ENCODE data around the gene HIF1A. TPM values are rescaled to one million over a fixed set of nuclear protein-coding genes. Genes with fewer than 3 reads are reported as not detected.

HIF1A gene
- total and polyA plus RNA-seq, 4 donors: 15.4 to 79.2 (median 34.8) TPM

DNA sequence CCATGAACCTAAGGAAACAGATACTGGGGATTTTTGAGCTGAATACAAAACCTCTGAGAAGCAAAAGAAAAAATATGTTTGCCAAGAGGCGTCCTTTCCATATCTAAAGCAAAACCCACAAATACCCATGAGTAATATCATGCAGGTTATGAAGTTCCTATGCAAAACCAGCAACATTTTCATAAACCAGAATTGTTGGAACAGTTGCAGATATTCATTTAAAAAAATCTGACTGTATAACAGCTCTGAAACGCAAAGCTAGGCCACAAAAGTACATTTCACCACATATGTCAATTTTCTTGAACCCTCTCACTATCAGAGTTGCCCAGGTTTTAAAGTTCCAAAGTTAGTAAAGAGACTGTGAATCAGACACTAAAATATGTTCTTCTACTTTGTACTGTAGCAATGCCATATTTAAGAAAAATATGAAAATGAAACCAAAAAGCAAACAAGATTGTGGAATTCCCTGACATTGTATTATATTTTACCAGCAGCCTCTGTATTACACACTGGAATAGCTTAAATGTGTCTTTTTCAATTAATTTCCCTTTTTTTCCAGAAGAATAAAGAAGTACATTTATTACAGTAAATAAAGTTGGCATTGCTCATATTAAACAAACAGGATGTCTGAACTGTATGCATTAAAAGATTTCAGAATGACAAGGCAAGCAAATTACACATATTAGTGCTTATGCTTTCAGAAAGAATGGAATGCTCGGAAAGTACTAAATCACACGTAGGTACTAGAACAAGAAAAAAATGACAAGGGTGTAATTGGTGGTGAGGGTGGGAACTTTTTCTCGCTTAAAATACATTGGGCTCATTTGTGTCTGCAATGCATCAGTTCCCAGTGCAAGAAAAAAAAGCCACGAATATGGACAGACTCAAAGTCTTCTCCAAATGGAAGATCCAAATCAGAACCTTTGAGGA is 33.6 kb upstream of the HIF1A start:
- WGBS: 76% methylated on average over 6 of the region's 6 CpGs
- TF ChIP-seq EGR1 (IDR thresholded peaks at IDR 0.05; ENCODE audit: low read depth in 2 of 2) (no peak), FOXA2 (IDR thresholded peaks at IDR 0.05) (no peak), MAX (IDR thresholded peaks at IDR 0.05) (no peak), NR2F2 (IDR thresholded peaks at IDR 0.05) (no peak), RAD21 (IDR thresholded peaks at IDR 0.05) (no peak), JUND (IDR thresholded peaks at IDR 0.05) (no peak), HNF4A (conservative IDR thresholded peaks at IDR 0.05) (no peak)
- TF ChIP-seq, protein P1, sequence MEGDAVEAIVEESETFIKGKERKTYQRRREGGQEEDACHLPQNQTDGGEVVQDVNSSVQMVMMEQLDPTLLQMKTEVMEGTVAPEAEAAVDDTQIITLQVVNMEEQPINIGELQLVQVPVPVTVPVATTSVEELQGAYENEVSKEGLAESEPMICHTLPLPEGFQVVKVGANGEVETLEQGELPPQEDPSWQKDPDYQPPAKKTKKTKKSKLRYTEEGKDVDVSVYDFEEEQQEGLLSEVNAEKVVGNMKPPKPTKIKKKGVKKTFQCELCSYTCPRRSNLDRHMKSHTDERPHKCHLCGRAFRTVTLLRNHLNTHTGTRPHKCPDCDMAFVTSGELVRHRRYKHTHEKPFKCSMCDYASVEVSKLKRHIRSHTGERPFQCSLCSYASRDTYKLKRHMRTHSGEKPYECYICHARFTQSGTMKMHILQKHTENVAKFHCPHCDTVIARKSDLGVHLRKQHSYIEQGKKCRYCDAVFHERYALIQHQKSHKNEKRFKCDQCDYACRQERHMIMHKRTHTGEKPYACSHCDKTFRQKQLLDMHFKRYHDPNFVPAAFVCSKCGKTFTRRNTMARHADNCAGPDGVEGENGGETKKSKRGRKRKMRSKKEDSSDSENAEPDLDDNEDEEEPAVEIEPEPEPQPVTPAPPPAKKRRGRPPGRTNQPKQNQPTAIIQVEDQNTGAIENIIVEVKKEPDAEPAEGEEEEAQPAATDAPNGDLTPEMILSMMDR (IDR thresholded peaks at IDR 0.05; ENCODE audit: low read depth, low read length, missing input control): no peak
- TF ChIP-seq, protein P2, sequence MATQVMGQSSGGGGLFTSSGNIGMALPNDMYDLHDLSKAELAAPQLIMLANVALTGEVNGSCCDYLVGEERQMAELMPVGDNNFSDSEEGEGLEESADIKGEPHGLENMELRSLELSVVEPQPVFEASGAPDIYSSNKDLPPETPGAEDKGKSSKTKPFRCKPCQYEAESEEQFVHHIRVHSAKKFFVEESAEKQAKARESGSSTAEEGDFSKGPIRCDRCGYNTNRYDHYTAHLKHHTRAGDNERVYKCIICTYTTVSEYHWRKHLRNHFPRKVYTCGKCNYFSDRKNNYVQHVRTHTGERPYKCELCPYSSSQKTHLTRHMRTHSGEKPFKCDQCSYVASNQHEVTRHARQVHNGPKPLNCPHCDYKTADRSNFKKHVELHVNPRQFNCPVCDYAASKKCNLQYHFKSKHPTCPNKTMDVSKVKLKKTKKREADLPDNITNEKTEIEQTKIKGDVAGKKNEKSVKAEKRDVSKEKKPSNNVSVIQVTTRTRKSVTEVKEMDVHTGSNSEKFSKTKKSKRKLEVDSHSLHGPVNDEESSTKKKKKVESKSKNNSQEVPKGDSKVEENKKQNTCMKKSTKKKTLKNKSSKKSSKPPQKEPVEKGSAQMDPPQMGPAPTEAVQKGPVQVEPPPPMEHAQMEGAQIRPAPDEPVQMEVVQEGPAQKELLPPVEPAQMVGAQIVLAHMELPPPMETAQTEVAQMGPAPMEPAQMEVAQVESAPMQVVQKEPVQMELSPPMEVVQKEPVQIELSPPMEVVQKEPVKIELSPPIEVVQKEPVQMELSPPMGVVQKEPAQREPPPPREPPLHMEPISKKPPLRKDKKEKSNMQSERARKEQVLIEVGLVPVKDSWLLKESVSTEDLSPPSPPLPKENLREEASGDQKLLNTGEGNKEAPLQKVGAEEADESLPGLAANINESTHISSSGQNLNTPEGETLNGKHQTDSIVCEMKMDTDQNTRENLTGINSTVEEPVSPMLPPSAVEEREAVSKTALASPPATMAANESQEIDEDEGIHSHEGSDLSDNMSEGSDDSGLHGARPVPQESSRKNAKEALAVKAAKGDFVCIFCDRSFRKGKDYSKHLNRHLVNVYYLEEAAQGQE (IDR thresholded peaks at IDR 0.05): no peak
- DNase-seq (ENCODE audit: low spot score): no peak
- Histone ChIP-seq H3K27ac (ENCODE audit: low read depth in 1 of 2, low read length in 2 of 2) (peak overlapping the region in 1 of 2 donors; percentile 45), H3K4me1 (ENCODE audit: control insufficient read depth in 4 of 4, insufficient read depth in 4 of 4, low read length in 3 of 4) (peaks cover 0 to 2% (median 0%) of the 10 kb centered on the region in 4 donors), H3K9ac (ENCODE audit: low read depth in 1 of 2, low read length in 2 of 2) (no peak overlapping the region), H3K36me3 (ENCODE audit: control insufficient read depth in 4 of 4, insufficient read depth in 3 of 4, low read depth in 1 of 4, low read length in 3 of 4) (no peaks in the 10 kb centered on the region), H3K4me3 (ENCODE audit: low read depth in 1 of 3, low read length in 3 of 3) (no peak overlapping the region), H3K27me3 (ENCODE audit: control insufficient read depth in 4 of 4, insufficient read depth in 4 of 4, low read length in 3 of 4) (no peaks in the 10 kb centered on the region), H3K9me3 (ENCODE audit: control insufficient read depth in 4 of 4, low read length in 3 of 4) (no peaks in the 10 kb centered on the region)

GRCh38 chr14:61662437-61663311 is 32.6 kb upstream of the HIF1A start:
- Histone ChIP-seq H3K9ac (ENCODE audit: low read depth in 1 of 2, low read length in 2 of 2) (no peak overlapping the region), H3K36me3 (ENCODE audit: control insufficient read depth in 4 of 4, insufficient read depth in 3 of 4, low read depth in 1 of 4, low read length in 3 of 4) (no peaks in the 10 kb centered on the region), H3K27me3 (ENCODE audit: control insufficient read depth in 4 of 4, insufficient read depth in 4 of 4, low read length in 3 of 4) (no peaks in the 10 kb centered on the region), H3K4me3 (ENCODE audit: low read depth in 1 of 3, low read length in 3 of 3) (no peak overlapping the region), H3K4me1 (ENCODE audit: control insufficient read depth in 4 of 4, insufficient read depth in 4 of 4, low read length in 3 of 4) (peaks cover 0 to 2% (median 0%) of the 10 kb centered on the region in 4 donors), H3K27ac (ENCODE audit: low read depth in 1 of 2, low read length in 2 of 2) (peak overlapping the region; percentile 39 to 45), H3K9me3 (ENCODE audit: control insufficient read depth in 4 of 4, low read length in 3 of 4) (no peaks in the 10 kb centered on the region)
- TF ChIP-seq JUND (IDR thresholded peaks at IDR 0.05) (peak in 1 of 2 donors; percentile 23), YY1 (IDR thresholded peaks at IDR 0.05) (peak; percentile 19), RXRA (IDR thresholded peaks at IDR 0.05) (peak in 1 of 2 donors; percentile 7)
- TF ChIP-seq, protein P3, sequence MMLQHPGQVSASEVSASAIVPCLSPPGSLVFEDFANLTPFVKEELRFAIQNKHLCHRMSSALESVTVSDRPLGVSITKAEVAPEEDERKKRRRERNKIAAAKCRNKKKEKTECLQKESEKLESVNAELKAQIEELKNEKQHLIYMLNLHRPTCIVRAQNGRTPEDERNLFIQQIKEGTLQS (IDR thresholded peaks at IDR 0.05): no peak
- DNase-seq (ENCODE audit: low spot score): no peak
- 87% methylated on average over 13 of the region's 13 CpGs for WGBS

Measured in liver (tissue), 9 donors.